Mesothelial cell of epicardium (in vitro differentiated cells): ENCODE results near the gene TIMP1. TPM values are rescaled to one million over a fixed set of nuclear protein-coding genes. Genes with fewer than 3 reads are reported as not detected.

Experiments used
- DNase-seq, 2 experiments: peaks; one replicate each; pipeline ENCODE4 v3.0.0; 2021; ENCODE audit warnings: low spot score in 2 of 2; ENCODE audit not compliant: unreplicated experiment in 2 of 2
- H3K27ac Mint-ChIP-seq: 2 replicates; pipeline ENCODE4 v1.8.0; 2021; ENCODE audit warnings: mixed read lengths
- H3K27me3 Mint-ChIP-seq: 2 replicates; pipeline ENCODE4 v1.8.0; 2021; ENCODE audit warnings: low read depth, mixed read lengths
- H3K36me3 Mint-ChIP-seq: 2 replicates; pipeline ENCODE4 v1.8.0; 2021; ENCODE audit warnings: mixed read lengths
- H3K4me1 Mint-ChIP-seq: 2 replicates; pipeline ENCODE4 v1.8.0; 2021; ENCODE audit warnings: mixed read lengths
- H3K4me3 Mint-ChIP-seq: 2 replicates; pipeline ENCODE4 v1.8.0; 2021; ENCODE audit warnings: mild to moderate bottlenecking, moderate library complexity, mixed read lengths
- H3K9me3 Mint-ChIP-seq: 2 replicates; pipeline ENCODE4 v1.8.0; 2021; ENCODE audit warnings: mixed read lengths
- CTCF ChIP-seq: fragments of 200-600 bp; sonication (generic); IDR thresholded peaks from one replicate; pipeline ENCODE4 v1.5.0; 2021; ENCODE audit warnings: antibody characterized with exemption; ENCODE audit not compliant: unreplicated experiment
- total RNA-seq: library from RNA; stranded (reverse); gene quantifications from 3 replicates; pipeline ENCODE4 v1.2.1, GENCODE V29; 2021

Gene TIMP1
- total RNA-seq, 1 donor from 2014 or later: 117 TPM

GRCh38 chrX:47610511-47610910 is 28.3 kb downstream of the TIMP1 start:
- Mint-ChIP-seq H3K4me3 (no peak overlapping the region), H3K27me3 (peaks cover 10% of the 10 kb centered on the region), H3K36me3 (no peaks in the 10 kb centered on the region), H3K27ac (no peak overlapping the region), H3K4me1 (no peaks in the 10 kb centered on the region), H3K9me3 (peaks cover 4% of the 10 kb centered on the region)
- no peak for DNase-seq
- TF ChIP-seq CTCF: no peak

GRCh38 chrX:47611489-47611888 is 29.3 kb downstream of the TIMP1 start:
- H3K27me3 Mint-ChIP-seq: peaks cover 15% of the 10 kb centered on the region
- peaks cover 4% of the 10 kb centered on the region for H3K9me3 Mint-ChIP-seq
- no peak for TF ChIP-seq CTCF
- H3K27ac Mint-ChIP-seq: no peak overlapping the region
- no peaks in the 10 kb centered on the region for H3K36me3 Mint-ChIP-seq
- H3K4me3 Mint-ChIP-seq: no peak overlapping the region
- no peak for DNase-seq
- no peaks in the 10 kb centered on the region for H3K4me1 Mint-ChIP-seq

GRCh38 chrX:47611926-47612325 is 29.7 kb downstream of the TIMP1 start:
- H3K36me3 Mint-ChIP-seq: no peaks in the 10 kb centered on the region
- no peak for TF ChIP-seq CTCF
- H3K27me3 Mint-ChIP-seq: peaks cover 19% of the 10 kb centered on the region
- no peak overlapping the region for H3K27ac Mint-ChIP-seq
- H3K9me3 Mint-ChIP-seq: peaks cover 4% of the 10 kb centered on the region
- no peak overlapping the region for H3K4me3 Mint-ChIP-seq
- H3K4me1 Mint-ChIP-seq: no peaks in the 10 kb centered on the region
- DNase-seq: no peak

- no peak overlapping the region for H3K4me3 Mint-ChIP-seq
- H3K27ac Mint-ChIP-seq: no peak overlapping the region
- H3K9me3 Mint-ChIP-seq: peaks cover 4% of the 10 kb centered on the region
Observed at GRCh38 chrX:47612418-47612817, 30.2 kb downstream of the TIMP1 start.

GRCh38 chrX:47613082-47613481 is 30.8 kb downstream of the TIMP1 start:
- TF ChIP-seq CTCF: no peak
- Mint-ChIP-seq H3K4me1 (no peaks in the 10 kb centered on the region), H3K27me3 (peaks cover 27% of the 10 kb centered on the region), H3K9me3 (peaks cover 4% of the 10 kb centered on the region), H3K4me3 (no peak overlapping the region), H3K27ac (no peak overlapping the region), H3K36me3 (no peaks in the 10 kb centered on the region)
- DNase-seq: no peak

More at GRCh38 chrX:47612418-47612817, 30.2 kb downstream of the TIMP1 start:
- DNase-seq: no peak
- Mint-ChIP-seq H3K27me3 (peaks cover 20% of the 10 kb centered on the region), H3K4me1 (no peaks in the 10 kb centered on the region), H3K36me3 (no peaks in the 10 kb centered on the region)
- TF ChIP-seq CTCF: no peak

GRCh38 chrX:47614618-47615017 is 32.4 kb downstream of the TIMP1 start:
- DNase-seq: no peak
- H3K9me3 Mint-ChIP-seq: peaks cover 4% of the 10 kb centered on the region
- peaks cover 35% of the 10 kb centered on the region for H3K27me3 Mint-ChIP-seq
- H3K36me3 Mint-ChIP-seq: no peaks in the 10 kb centered on the region
- no peak overlapping the region for H3K4me3 Mint-ChIP-seq
- no peak for TF ChIP-seq CTCF
- no peaks in the 10 kb centered on the region for H3K4me1 Mint-ChIP-seq
- no peak overlapping the region for H3K27ac Mint-ChIP-seq
